HG03575 (cell line): ENCODE measurements around the gene GPAM.

Source experiments
- ATAC-seq: cut with Tn5 transposase; IDR thresholded peaks from one replicate; pipeline ENCODE4 v1.9.1; 2021; ENCODE audit not compliant: unreplicated experiment, insufficient number of reproducible peaks, low FRiP score; ENCODE audit errors: extremely low read depth

Gene GPAM

DNA sequence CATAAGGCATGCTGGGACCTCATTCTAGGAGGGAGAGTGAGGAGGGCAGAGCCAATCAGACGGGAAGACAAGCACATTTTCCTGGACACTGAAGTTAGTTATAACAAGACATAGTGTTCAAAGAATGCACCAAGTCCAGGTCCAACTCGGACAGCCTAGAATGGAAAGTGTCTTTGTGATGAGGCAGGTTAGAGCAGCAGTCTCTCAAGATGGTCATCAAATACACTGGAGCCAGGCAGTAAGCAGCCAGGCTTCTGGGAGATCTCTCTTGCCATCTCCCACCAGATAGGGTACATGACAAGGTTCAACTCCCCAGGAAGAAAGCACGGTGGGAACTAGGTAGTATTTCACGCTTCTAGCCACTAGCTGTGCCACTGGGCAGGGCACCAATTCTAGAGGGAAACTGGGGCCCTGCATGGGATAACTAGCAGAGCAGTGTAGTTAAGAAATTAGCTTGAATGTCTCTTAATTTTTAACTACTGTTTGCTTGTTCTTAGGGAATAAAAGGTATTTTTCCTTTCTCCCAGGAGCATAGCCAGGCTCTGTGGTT is 7.6 kb upstream of the GPAM start:
- no peak for ATAC-seq

GRCh38 chr10:112189465-112189864 is 5.9 kb upstream of the GPAM start:
- ATAC-seq = no peak

DNA sequence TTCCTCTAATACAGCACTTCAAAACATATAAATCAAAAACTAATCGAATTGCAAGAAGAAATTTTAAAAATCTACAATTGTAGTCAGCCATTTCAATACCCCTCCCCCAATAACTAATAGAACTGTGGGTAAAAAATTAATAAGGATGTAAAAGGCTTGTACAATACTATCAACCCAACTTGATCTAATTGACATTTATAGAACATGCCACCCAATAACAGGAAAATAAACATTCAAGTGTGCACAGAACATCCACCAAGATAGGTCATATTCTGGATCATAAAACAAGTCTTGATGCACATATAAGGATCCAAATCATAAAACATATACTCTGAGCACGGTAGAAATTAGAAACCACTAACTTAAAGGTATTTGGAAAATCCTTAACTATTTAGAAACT is 4.0 kb upstream of the GPAM start:
- no peak for ATAC-seq

GRCh38 chr10:112185959-112186358 is 2.4 kb upstream of the GPAM start:
- no peak for ATAC-seq

- ATAC-seq = no peak
Observed at GRCh38 chr10:112184379-112184778, 814 bp upstream of the GPAM start.

DNA sequence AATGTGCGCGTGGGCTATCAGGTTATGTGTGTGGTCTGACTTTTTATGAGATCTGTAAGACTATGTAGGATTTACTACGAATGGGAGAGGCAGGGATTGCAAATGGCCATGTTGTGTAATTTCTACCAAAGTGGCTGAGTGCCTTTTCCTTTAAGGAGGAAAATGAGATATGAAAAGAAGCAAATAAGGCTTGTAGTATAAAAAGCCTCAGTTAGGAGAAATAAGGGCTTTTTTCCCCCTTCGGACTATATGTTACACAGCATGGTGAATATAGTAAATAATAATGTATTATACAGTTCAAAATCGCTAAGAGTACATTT is 447 bp upstream of the GPAM start:
- no peak for ATAC-seq

GRCh38 chr10:112182784-112183328 is 709 bp downstream of the GPAM start:
- ATAC-seq = no peak

GRCh38 chr10:112177247-112177646 is 6.3 kb downstream of the GPAM start:
- no peak for ATAC-seq

- no peak for ATAC-seq
Observed at GRCh38 chr10:112176543-112176942, 7.0 kb downstream of the GPAM start.

DNA sequence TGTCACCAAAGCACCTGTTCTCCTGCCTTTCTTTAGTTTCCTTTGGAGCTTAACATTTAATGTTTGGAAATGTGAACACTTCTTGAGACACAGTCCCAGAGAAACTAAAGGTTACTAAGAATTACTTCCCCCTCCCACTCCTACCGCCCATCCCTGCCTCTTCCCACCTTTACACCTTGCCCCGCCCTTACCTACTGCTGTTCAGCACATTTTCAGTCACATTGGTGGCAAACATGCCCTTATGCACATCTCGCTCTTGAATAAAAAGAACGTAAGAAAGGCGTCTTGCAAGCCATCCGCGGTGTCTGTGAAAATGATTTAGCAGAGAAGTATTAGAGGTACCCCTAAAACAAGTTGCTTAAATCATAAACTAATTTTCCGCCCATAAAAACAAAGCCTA is 8.2 kb downstream of the GPAM start:
- ATAC-seq = no peak

GRCh38 chr10:112173206-112173605 is 10.4 kb downstream of the GPAM start:
- no peak for ATAC-seq

DNA sequence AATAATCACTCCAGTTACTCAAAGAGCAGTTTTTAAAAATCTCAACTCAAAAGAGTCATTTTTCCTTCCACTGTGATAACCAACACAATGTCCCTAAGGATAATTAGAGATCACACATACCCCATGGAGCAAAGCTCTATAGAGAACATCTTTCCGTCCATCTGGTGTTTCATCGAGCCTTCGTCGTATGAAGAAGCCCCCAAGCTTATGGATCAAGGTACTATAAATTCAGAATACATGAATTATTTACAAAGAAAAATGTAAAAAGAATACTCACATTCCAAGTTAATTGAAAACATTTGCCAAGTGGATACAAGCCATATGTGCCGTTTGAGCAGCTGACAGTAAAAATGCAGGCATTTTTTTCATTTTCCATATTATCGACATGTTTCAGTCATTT is 14.8 kb downstream of the GPAM start:
- no peak for ATAC-seq

DNA sequence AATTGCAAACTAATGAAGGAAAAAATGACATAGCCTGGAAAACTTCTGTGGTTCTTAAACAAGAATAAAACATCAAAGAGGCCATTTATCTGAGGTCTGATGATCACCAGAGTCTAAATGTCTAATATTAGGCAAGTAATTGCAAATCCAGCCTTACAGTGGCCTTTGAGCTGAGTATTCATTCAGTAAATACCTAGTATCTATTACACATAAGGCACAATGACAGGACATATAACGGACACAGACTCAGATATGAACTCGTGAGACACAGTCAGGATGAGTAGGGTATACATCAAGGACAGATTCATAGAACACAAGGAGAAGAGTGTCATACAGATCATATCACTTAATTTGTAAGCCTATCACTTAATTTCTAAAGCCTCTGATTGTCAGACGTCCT is 16.8 kb downstream of the GPAM start:
- ATAC-seq = no peak

- no peak for ATAC-seq
Observed at GRCh38 chr10:112161757-112162518, 21.6 kb downstream of the GPAM start.

- no peak for ATAC-seq
Observed at GRCh38 chr10:112160834-112161233, 22.7 kb downstream of the GPAM start.

GRCh38 chr10:112159469-112159868 is 24.1 kb downstream of the GPAM start:
- ATAC-seq = no peak

- ATAC-seq = no peak
Observed at GRCh38 chr10:112151524-112152039, 32.0 kb downstream of the GPAM start.

DNA sequence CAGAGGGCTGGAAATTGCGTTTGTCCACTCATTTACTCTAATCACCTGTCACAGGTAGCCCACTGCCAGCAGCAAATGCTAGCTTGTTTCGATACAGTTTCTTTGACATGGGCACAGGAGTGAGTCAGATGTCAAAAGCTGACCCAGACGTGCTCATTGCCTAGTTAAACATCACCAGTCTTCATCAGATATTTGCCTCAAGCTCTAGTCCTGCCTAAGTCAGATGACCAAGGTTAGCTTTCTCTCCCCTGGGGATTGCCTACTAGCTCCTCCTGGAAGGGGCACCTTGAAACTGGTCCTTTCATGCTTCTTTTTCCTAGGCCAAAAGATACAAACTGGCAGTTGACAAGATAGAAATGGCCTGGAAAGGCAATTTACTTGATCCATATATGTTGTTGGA is 35.2 kb downstream of the GPAM start:
- no peak for ATAC-seq

GRCh38 chr10:112146799-112147198 is 36.8 kb downstream of the GPAM start:
- no peak for ATAC-seq

DNA sequence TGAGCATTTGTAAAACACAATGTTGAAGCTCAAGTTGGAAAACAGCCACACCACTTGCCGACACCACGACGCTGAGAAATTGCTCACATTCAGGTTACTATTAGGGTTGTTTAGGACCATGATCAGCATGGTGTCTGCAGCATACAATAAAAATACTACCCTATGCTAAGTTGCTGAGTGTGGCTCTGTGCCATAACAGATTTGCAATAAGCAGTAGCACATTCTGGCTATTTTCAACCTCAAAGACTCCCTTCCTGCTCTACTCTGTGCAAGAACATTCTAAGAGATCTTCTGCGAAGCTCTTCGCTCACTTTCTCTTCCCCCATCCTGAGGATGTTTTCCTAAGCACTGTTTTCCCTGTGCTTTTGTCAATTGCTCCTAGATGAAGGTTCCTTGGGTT is 38.3 kb downstream of the GPAM start:
- no peak for ATAC-seq

DNA sequence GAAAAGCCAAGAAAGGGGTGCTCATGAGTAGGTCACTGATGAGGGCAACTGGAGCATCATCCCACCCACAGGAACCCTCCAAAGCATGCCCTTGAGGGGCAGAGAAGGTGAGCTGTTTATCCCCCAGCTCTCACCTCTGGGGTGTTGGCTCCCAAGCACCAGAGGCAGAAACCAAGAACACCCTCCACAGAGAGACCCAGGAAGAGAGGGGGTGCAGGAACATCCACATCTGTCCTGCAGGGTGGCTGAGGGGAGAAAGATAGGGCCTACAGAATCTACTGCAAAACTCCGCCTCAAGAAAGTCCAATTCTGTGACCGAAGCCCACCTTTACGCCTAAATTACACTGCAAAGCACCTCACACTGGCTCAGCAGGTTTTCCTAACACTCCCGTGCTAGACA is 40.1 kb downstream of the GPAM start:
- ATAC-seq = no peak
